NB4 (cell line): ENCODE measurements around the gene CABLES2.

Source experiments
- DNase-seq: peaks from one replicate; pipeline ENCODE4 v3.0.0; 2010; ENCODE audit warnings: low read depth
- H3K4me3 ChIP-seq: one replicate; pipeline ENCODE4 v1.5.1; 2011; ENCODE audit warnings: mild to moderate bottlenecking, low read depth, low read length, moderate library complexity
- CTCF ChIP-seq: IDR thresholded peaks from one replicate; pipeline ENCODE4 v1.5.1; 2012; ENCODE audit warnings: low read depth, low read length
- MAX ChIP-seq: IDR thresholded peaks from 2 replicates; pipeline ENCODE4 v1.6.1; 2011; ENCODE audit warnings: low read depth, low read length
- MYC ChIP-seq: IDR thresholded peaks from 2 replicates; pipeline ENCODE4 v1.6.1; 2011; ENCODE audit warnings: low read depth, low read length
- POLR2A ChIP-seq: IDR thresholded peaks from 2 replicates; pipeline ENCODE4 v1.6.1; 2011; ENCODE audit warnings: mild to moderate bottlenecking; ENCODE audit not compliant: insufficient read length; ENCODE audit errors: extremely low read depth

Gene CABLES2

GRCh38 chr20:62394248-62395245, 12.5 kb downstream of the CABLES2 start:
- no peak for DNase-seq
- TF ChIP-seq MYC (no peak), POLR2A (no peak), CTCF (no peak)
- H3K4me3 ChIP-seq = no peak overlapping the region

- no peak for DNase-seq
- TF ChIP-seq MAX (no peak), MYC (no peak), CTCF (no peak), POLR2A (no peak)
- H3K4me3 ChIP-seq = no peak overlapping the region
These were observed 13.3 kb downstream of the CABLES2 start for GRCh38 chr20:62393830-62394229.

GRCh38 chr20:62393335-62393665, 13.8 kb downstream of the CABLES2 start:
- H3K4me3 ChIP-seq = no peak overlapping the region
- TF ChIP-seq MAX (no peak), CTCF (no peak), MYC (no peak), POLR2A (no peak)

GRCh38 chr20:62392621-62393334, 14.3 kb downstream of the CABLES2 start:
- H3K4me3 ChIP-seq = no peak overlapping the region
- no peak for TF ChIP-seq POLR2A
- TF ChIP-seq MYC = no peak
- no peak for TF ChIP-seq MAX
- TF ChIP-seq CTCF = no peak
- no peak for DNase-seq

More at GRCh38 chr20:62393335-62393665, 13.8 kb downstream of the CABLES2 start:
- no peak for DNase-seq

- H3K4me3 ChIP-seq = no peak overlapping the region
- no peak for DNase-seq
- TF ChIP-seq MYC = no peak
- TF ChIP-seq MAX = no peak
- no peak for TF ChIP-seq POLR2A
- no peak for TF ChIP-seq CTCF
These were observed 15.0 kb downstream of the CABLES2 start for GRCh38 chr20:62392077-62392418.
